Subcutaneous adipose tissue (tissue), 4 donors: Measurements from ENCODE around the gene SPATA2L. TPM values are rescaled to one million over a fixed set of nuclear protein-coding genes. Genes with fewer than 3 reads are reported as not detected.

Experiments used
- total RNA-seq, 4 donors: library from RNA; depleted of rRNA; stranded (reverse); fragments of >200 nt; gene quantifications; one replicate each; pipeline ENCODE4 v1.1.0, GENCODE V29; 2016
- TF ChIP-seq, protein P1 (sequence below): fragments of 450-650 bp; IDR thresholded peaks from one replicate; pipeline ENCODE4 v1.5.1; 2016; ENCODE audit warnings: low read depth, mild to moderate bottlenecking, control low read depth, antibody characterized with exemption, moderate library complexity

Gene SPATA2L
- total RNA-seq, 4 donors from 2014 or later: 7.7 to 10.7 (median 9.4) TPM

DNA sequence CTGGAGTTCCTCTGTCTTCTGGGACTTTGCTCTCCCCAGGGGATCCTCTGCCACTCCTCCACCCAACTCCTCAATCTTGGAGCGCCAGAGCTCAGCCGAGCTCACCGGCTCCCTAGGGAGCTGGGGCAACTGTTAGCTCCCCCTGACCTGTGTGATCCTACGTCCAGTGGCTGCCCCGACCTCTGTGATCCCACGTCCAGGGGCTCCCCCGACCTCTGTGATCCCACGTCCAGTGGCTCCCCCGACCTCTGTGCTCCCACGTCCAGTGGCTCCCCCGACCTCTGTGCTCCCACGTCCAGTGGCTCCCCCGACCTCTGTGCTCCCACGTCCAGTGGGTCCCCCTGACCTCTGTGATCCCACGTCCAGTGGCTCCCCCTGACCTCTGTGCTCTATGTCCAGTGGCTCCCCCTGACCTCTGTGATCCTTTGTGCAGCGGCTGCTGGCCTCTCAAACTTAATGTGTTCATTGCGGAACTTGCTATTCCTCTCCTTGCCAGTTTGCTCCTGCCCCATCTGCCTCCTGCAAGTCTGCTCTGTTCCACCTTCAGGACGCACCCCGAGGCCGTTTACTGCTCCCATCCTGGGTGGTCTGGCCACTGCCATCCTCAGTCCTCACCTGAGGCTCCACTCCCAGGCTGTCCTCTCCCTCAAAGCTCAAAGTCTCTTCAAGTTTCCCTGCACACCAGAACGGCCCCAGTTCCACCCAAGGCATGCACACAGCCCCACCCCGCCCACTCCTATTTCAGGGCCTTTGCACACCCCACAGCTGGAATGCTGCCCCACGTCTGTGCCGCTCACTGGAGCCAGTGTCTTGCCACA, 16.4 kb upstream of the SPATA2L start:
- TF ChIP-seq, protein P1, sequence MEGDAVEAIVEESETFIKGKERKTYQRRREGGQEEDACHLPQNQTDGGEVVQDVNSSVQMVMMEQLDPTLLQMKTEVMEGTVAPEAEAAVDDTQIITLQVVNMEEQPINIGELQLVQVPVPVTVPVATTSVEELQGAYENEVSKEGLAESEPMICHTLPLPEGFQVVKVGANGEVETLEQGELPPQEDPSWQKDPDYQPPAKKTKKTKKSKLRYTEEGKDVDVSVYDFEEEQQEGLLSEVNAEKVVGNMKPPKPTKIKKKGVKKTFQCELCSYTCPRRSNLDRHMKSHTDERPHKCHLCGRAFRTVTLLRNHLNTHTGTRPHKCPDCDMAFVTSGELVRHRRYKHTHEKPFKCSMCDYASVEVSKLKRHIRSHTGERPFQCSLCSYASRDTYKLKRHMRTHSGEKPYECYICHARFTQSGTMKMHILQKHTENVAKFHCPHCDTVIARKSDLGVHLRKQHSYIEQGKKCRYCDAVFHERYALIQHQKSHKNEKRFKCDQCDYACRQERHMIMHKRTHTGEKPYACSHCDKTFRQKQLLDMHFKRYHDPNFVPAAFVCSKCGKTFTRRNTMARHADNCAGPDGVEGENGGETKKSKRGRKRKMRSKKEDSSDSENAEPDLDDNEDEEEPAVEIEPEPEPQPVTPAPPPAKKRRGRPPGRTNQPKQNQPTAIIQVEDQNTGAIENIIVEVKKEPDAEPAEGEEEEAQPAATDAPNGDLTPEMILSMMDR: no peak

DNA sequence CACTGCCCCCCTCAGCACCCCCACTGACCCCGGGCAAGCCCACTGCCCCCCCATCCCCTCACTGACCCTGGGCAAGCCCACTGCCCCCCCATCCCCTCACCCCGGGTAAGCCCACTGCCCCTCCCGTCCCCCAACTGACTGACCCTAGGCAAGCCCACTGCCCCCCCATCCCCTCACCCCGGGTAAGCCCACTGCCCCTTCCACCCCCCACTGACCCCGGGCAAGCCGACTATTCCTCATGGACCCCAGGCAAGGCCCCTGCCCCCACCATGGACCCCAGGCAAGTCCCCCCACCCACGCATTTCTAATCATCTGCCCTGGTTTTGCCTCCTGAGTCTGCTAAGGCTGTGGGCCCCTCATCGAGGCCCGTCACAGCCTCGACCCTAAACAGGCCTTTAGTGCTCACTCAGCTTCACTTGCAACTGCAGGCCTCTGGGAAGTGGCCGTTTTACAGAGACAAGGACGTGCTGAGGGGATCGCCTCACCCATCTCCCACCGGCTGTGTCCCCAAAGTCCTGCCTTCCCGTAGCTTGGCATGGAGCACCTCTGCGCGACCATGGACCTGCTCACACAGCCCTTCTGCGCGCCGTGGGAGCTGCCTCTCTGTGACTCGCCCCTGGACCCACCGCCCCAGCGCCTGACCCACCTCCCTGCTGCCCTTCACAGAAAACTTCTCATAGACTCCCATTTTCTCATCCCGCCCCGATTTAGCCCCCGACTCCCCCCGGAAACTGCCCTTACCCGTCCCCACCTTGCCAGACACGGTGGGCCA, 15.6 kb upstream of the SPATA2L start:
- TF ChIP-seq, protein P1: no peak

DNA sequence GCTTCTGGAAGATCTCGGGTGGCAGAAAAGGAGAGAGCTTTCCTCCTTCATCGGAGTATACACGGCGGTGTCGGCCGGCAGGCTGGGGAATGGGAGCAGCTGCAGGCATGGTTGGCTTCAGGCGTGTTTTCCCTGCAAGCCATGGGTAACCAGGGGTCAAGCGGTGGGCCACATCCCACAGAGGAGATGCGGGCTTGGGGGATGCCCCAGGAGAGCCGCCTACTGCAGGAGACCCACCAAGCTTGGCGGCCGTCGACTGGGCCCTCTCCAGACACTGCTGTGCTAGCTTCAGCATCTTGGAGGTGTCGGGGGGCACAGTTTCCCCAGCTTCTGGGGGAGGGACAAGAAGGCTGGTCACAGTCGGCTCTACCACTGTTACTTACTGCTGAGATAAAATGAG, 15.0 kb upstream of the SPATA2L start:
- TF ChIP-seq, protein P1: no peak

DNA sequence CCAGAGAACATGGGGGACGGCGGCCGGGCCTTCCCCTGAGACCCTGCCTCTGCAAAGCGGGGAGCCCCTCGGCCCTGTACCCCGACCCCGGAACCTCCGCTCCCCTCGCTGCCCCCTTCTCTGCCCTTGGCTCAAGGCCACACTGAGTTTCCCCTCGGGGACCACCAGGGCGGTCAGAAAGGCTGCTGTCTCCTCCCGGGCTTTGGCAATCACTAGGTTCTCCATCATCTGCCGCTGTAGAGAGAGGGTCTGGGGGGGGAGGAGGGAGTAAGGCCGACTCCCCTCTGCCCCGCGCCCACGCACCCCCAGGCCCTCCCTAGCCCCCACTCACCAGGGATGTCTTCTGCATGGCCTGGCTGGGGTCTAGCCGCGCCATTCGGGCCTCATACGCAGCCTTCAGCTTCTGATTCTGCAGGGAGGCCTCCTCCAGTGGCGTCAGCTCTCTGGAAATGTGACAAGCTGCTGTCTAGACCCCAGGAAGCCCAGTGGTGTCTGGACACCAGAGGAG, 10.8 kb upstream of the SPATA2L start:
- TF ChIP-seq, protein P1: no peak

DNA sequence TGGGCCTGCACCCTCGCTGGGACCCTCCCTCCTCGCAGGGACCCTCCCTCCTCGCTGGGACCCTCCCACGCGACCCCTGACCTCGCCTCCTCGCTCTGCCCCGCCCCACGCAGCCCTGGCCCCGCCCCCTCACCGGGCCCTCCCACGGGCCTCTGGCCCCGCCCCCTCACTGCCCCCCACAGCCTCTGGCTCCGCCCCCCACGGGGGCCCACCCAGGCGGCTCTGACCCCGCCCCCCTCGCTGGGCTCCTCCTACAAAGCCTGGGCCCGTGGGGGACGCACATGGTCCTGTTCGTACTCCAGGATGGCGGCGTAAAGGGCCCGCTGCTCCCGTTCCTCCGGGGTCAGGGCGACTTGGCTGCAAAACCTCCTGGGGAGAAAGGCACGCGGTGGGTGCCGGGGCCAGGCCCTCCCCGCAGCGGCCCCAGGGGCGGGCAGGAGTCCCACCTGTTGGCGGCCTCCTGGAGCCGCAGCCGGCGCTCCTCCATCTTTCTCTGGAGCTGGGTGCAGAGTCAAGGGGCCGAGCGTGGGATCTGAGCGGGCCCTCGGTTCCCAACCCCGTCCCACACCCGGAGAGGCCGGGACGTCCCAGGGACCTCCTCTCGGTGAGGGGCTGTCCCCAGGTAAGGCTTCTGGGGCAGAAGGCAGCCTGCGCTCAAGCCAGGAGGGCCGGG, 10.2 kb upstream of the SPATA2L start:
- TF ChIP-seq, protein P1: no peak

DNA sequence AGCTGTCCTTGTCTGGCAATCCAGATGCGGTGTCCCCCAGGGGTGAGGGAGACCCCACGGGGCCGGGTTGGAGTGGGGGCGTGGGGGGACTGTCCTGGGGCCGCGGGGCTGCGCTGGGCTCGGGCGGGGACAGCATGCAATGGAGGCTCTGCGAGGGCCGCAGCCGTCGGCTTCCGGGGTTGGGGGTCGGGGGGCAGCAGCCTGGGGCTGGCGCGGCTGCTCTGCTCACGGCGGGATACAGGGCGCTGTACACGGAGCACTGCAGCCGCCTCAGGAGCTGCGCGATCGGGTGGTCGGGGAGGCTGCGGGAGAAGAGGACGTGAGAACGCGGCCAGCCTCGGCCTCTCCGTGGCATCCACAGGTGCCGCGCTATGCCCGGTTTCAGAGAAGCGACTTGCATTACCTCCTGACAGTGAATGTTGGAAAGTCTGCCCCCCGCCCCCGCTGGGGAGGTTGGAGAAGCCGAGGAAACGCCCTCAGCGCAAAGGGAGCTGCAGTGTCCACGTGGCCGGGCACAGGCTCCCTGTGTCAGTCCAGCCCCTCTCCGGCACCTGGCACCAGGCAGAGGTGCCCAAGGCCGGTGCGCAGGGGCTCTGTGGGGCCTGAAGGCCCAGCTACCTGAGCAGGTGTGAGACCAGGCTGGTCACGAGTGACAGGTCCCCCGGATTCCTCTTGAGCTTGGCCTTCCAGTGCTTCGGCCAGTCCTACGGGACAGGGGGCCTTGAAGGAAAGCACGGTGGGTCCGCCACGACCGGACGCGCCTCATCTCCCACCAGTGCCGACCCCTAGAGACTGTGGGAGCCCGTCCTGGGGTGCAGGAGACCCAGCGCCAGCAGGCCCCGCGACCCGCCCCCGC, 9.4 kb upstream of the SPATA2L start:
- TF ChIP-seq, protein P1: no peak
